ENCODE data around the gene LYRM1. TPM values are rescaled to one million over a fixed set of nuclear protein-coding genes. Genes with fewer than 3 reads are reported as not detected.

Gene LYRM1
- total and polyA plus RNA-seq, 2 of the 4 experiments (the other 2 are of a cell fraction): 19.0 to 35.0 TPM

- TF ChIP-seq USF2 (IDR thresholded peaks at IDR 0.05; ENCODE audit: low read depth, low read length) (0 out of 2 replicates have a peak, but pooled peaks have one; percentile 1), MAZ (IDR thresholded peaks at IDR 0.05; ENCODE audit: borderline replicate concordance, low read depth, low read length) (peak; percentile 89; the same call in 1 of the 2 replicates), RFX5 (IDR thresholded peaks at IDR 0.05; ENCODE audit: low read depth, low read length) (no peak), MAFK (IDR thresholded peaks at IDR 0.05; ENCODE audit: low read depth, low read length) (no peak), CEBPB (IDR thresholded peaks at IDR 0.05; ENCODE audit: low read depth, low read length) (peak; percentile 100)
Observed at GRCh38 chr16:20900299-20901067, at the start of gene LYRM1, which contains the start of gene DCUN1D3 (continued).

Data from IMR-90 (cell line).